Astrocyte (in vitro differentiated cells and primary cell): ENCODE results near the gene FOXF1. TPM values are rescaled to one million over a fixed set of nuclear protein-coding genes. Genes with fewer than 3 reads are reported as not detected.

ENCODE experiments used
- DNase-seq: peaks from one replicate; pipeline ENCODE4 v3.0.0-alpha.2; 2010; ENCODE audit warnings: low read depth
- FAIRE-seq: peaks from 2 replicates; lab custom pipeline; 2011; peaks lifted over from hg19 to GRCh38; lab: Jason Lieb, UNC
- H2AFZ ChIP-seq: 2 replicates; pipeline ENCODE4 v1.6.0; 2012; ENCODE audit warnings: low read depth, low read length, inconsistent platforms
- H3K27ac ChIP-seq: 2 replicates; pipeline ENCODE4 v1.5.1; 2011; ENCODE audit warnings: low read depth, low read length, inconsistent platforms
- H3K27me3 ChIP-seq: 2 replicates; pipeline ENCODE4 v1.6.0; 2011; ENCODE audit warnings: low read length, inconsistent platforms; ENCODE audit not compliant: insufficient read depth
- H3K36me3 ChIP-seq: 2 replicates; pipeline ENCODE4 v1.5.1; 2011; ENCODE audit warnings: low read length, inconsistent platforms; ENCODE audit not compliant: insufficient read depth
- H3K4me1 ChIP-seq: 2 replicates; pipeline ENCODE4 v1.5.1; 2011; ENCODE audit warnings: low read length, inconsistent platforms; ENCODE audit not compliant: insufficient read depth
- H3K4me2 ChIP-seq: 2 replicates; pipeline ENCODE4 v1.6.0; 2012; ENCODE audit warnings: low read length, inconsistent platforms
- H3K4me3 ChIP-seq: 2 replicates; pipeline ENCODE4 v1.5.1; 2011; ENCODE audit warnings: low read depth, mild to moderate bottlenecking, low read length, inconsistent platforms; ENCODE audit not compliant: insufficient read depth
- H3K79me2 ChIP-seq: 2 replicates; pipeline ENCODE4 v1.6.0; 2012; ENCODE audit warnings: mild to moderate bottlenecking, low read length, inconsistent platforms; ENCODE audit not compliant: insufficient read depth
- H3K9ac ChIP-seq: 2 replicates; pipeline ENCODE4 v1.6.0; 2012; ENCODE audit warnings: mild to moderate bottlenecking, low read length, inconsistent platforms
- H3K9me3 ChIP-seq: 2 replicates; pipeline ENCODE4 v1.5.1; 2012; ENCODE audit warnings: low read depth, mild to moderate bottlenecking, low read length, inconsistent platforms; ENCODE audit not compliant: insufficient read depth
- H4K20me1 ChIP-seq: 2 replicates; pipeline ENCODE4 v1.6.0; 2012; ENCODE audit warnings: low read length, inconsistent platforms; ENCODE audit not compliant: insufficient read depth
- H3K27ac Mint-ChIP-seq: one replicate; pipeline ENCODE4 v1.8.0; 2021; ENCODE audit warnings: mild to moderate bottlenecking, mixed read lengths; ENCODE audit not compliant: unreplicated experiment
- H3K27me3 Mint-ChIP-seq: one replicate; pipeline ENCODE4 v1.8.0; 2021; ENCODE audit warnings: low read depth, mixed read lengths; ENCODE audit not compliant: unreplicated experiment
- H3K36me3 Mint-ChIP-seq: one replicate; pipeline ENCODE4 v1.8.0; 2021; ENCODE audit warnings: low read depth, mixed read lengths; ENCODE audit not compliant: unreplicated experiment
- H3K4me1 Mint-ChIP-seq: one replicate; pipeline ENCODE4 v1.8.0; 2021; ENCODE audit warnings: low read depth, mixed read lengths; ENCODE audit not compliant: unreplicated experiment
- H3K4me3 Mint-ChIP-seq: one replicate; pipeline ENCODE4 v1.8.0; 2021; ENCODE audit warnings: mild to moderate bottlenecking, moderate library complexity, mixed read lengths; ENCODE audit not compliant: unreplicated experiment
- H3K9me3 Mint-ChIP-seq: one replicate; pipeline ENCODE4 v1.8.0; 2021; ENCODE audit warnings: mild to moderate bottlenecking, mixed read lengths; ENCODE audit not compliant: unreplicated experiment
- EZH2 ChIP-seq: IDR thresholded peaks from 2 replicates; pipeline ENCODE4 v1.6.1; 2012; ENCODE audit warnings: mild to moderate bottlenecking, low read length, inconsistent platforms; ENCODE audit not compliant: insufficient read depth
- total RNA-seq: library from RNA; stranded (reverse); gene quantifications from 2 replicates; pipeline ENCODE4 v1.2.1, GENCODE V29; 2021
- TF ChIP-seq, protein P1 (sequence below): IDR thresholded peaks from 2 replicates; pipeline ENCODE4 v1.5.1; 2011; ENCODE audit warnings: low read depth, mild to moderate bottlenecking, inconsistent platforms, low read length, moderate library complexity; ENCODE audit not compliant: insufficient read depth

FOXF1 gene
- total RNA-seq, 1 donor from 2014 or later, result 0.07 TPM

DNA sequence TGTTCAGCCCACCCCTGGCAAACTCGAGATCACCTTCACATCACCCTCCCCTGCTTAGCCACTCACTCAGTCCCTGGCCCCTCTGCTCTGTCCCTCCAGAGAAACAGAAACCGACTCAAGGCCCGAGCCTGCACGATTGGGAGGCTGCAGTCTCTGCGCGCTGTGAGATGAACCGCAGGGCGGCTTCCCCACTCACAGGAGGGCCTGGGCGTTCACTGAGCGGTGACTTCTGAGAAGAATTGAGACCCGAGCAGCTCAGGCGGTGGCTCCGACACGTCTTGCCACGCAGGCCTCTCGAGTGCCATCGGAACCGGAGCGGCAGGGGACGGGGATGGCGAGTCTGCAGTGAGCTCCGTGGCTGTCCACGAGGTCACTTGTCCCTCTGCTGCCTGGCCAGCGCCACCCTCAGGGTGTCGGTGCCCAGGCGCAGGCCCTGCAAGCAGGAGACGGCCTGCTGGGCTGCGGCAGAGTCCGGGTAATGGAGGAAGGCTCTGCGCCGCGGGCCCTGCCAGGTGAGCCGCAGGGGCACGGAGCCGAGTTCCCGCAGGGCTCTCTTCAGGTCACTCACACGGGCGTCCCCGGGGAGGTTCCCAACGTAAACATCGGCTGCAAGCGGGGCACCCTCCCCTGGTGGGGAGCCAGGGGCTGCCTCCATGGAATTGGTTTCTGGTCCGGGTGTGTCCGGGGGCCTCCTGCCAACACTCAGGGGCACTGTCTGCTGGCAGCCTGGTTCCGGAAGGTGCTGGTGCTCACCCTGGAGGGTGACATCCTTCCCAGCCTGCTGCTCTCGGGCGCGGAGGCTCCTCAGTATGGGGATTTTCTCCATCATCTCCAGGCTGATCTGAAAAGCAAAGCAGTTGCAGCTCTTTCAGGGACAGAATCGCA lies 21.6 kb downstream of the FOXF1 start:
- Histone ChIP-seq H3K27me3 (no peaks in the 10 kb centered on the region), H4K20me1 (no peaks in the 10 kb centered on the region), H3K9ac (no peak overlapping the region), H3K27ac (no peak overlapping the region), H3K9me3 (no peaks in the 10 kb centered on the region), H2AFZ (no peak overlapping the region), H3K79me2 (no peaks in the 10 kb centered on the region), H3K36me3 (no peaks in the 10 kb centered on the region), H3K4me2 (no peak overlapping the region), H3K4me1 (no peaks in the 10 kb centered on the region), H3K4me3 (no peak overlapping the region)
- TF ChIP-seq, protein P1, sequence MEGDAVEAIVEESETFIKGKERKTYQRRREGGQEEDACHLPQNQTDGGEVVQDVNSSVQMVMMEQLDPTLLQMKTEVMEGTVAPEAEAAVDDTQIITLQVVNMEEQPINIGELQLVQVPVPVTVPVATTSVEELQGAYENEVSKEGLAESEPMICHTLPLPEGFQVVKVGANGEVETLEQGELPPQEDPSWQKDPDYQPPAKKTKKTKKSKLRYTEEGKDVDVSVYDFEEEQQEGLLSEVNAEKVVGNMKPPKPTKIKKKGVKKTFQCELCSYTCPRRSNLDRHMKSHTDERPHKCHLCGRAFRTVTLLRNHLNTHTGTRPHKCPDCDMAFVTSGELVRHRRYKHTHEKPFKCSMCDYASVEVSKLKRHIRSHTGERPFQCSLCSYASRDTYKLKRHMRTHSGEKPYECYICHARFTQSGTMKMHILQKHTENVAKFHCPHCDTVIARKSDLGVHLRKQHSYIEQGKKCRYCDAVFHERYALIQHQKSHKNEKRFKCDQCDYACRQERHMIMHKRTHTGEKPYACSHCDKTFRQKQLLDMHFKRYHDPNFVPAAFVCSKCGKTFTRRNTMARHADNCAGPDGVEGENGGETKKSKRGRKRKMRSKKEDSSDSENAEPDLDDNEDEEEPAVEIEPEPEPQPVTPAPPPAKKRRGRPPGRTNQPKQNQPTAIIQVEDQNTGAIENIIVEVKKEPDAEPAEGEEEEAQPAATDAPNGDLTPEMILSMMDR, result no peak
- TF ChIP-seq EZH2, result no peak
- no peak overlapping the region for H3K27ac Mint-ChIP-seq
- H3K36me3 Mint-ChIP-seq, result peaks cover 9% of the 10 kb centered on the region
- no peaks in the 10 kb centered on the region for H3K9me3 Mint-ChIP-seq
- FAIRE-seq (no peak), DNase-seq (no peak)
- H3K4me3 Mint-ChIP-seq, result no peak overlapping the region
- no peaks in the 10 kb centered on the region for H3K4me1 Mint-ChIP-seq
- no peaks in the 10 kb centered on the region for H3K27me3 Mint-ChIP-seq

DNA sequence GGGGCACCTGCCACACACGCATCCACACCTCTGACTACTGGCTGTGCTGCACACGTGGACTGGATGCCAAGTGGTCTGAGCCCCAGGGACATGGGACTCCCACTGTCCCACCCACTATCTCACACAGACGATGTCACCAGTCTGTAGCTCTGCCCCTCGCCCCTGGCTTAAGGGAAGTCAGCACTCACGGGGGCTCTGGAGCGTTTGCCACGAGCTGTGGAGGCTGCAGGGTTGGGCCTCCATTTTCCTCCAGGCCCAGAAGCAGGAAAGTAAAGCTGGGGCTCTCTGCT lies 22.1 kb downstream of the FOXF1 start:
- Histone ChIP-seq H3K9me3 (no peaks in the 10 kb centered on the region), H3K4me3 (no peak overlapping the region), H4K20me1 (no peaks in the 10 kb centered on the region), H3K4me2 (no peak overlapping the region), H3K27ac (no peak overlapping the region), H3K79me2 (no peaks in the 10 kb centered on the region), H3K36me3 (peaks cover 2% of the 10 kb centered on the region), H3K27me3 (no peaks in the 10 kb centered on the region), H3K9ac (no peak overlapping the region), H2AFZ (no peak overlapping the region), H3K4me1 (no peaks in the 10 kb centered on the region)
- H3K9me3 Mint-ChIP-seq, result no peaks in the 10 kb centered on the region
- no peak overlapping the region for H3K4me3 Mint-ChIP-seq
- TF ChIP-seq, protein P1, result no peak
- no peak for TF ChIP-seq EZH2
- no peak for FAIRE-seq
- no peak overlapping the region for H3K27ac Mint-ChIP-seq
- H3K4me1 Mint-ChIP-seq, result no peaks in the 10 kb centered on the region
- no peak for DNase-seq
- peaks cover 9% of the 10 kb centered on the region for H3K36me3 Mint-ChIP-seq
- no peaks in the 10 kb centered on the region for H3K27me3 Mint-ChIP-seq

DNA sequence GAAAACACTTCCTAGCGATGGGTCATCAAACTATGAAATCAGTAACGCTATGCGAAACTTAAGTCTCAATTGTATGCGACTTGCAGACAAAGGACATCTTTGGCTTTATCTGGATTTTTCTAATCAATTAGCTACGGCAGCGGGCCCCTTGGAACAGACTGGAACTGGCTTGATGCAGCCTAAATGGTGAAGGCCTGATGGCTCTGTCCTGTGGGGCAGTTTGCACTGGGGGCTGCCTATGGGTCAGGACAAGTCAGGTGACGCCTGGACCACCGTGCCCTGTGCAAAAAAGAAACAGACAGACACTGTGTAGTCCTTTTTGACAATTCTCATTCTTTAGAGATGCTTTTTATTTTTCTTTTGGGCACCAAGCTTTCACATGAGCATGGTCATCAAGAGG lies 22.7 kb downstream of the FOXF1 start:
- H3K27me3 Mint-ChIP-seq, result no peaks in the 10 kb centered on the region
- Histone ChIP-seq H3K4me2 (no peak overlapping the region), H3K36me3 (peaks cover 4% of the 10 kb centered on the region), H3K4me1 (no peaks in the 10 kb centered on the region), H3K27me3 (no peaks in the 10 kb centered on the region), H3K9me3 (no peaks in the 10 kb centered on the region), H2AFZ (no peak overlapping the region), H3K27ac (no peak overlapping the region), H4K20me1 (no peaks in the 10 kb centered on the region), H3K79me2 (no peaks in the 10 kb centered on the region), H3K4me3 (no peak overlapping the region), H3K9ac (no peak overlapping the region)
- DNase-seq (no peak), FAIRE-seq (no peak)
- H3K9me3 Mint-ChIP-seq, result no peaks in the 10 kb centered on the region
- H3K27ac Mint-ChIP-seq, result no peak overlapping the region
- no peak overlapping the region for H3K4me3 Mint-ChIP-seq
- peaks cover 10% of the 10 kb centered on the region for H3K36me3 Mint-ChIP-seq
- no peak for TF ChIP-seq EZH2
- H3K4me1 Mint-ChIP-seq, result no peaks in the 10 kb centered on the region
